Osteocyte (in vitro differentiated cells): Measurements from ENCODE around the gene COL6A1. TPM values are rescaled to one million over a fixed set of nuclear protein-coding genes. Genes with fewer than 3 reads are reported as not detected.

Source experiments
- DNase-seq: peaks from one replicate; pipeline ENCODE4 v3.0.0; 2021; ENCODE audit warnings: mixed read lengths; ENCODE audit not compliant: unreplicated experiment; ENCODE audit errors: extremely low spot score
- H3K27ac Mint-ChIP-seq: one replicate; pipeline ENCODE4 v1.8.0; 2021; ENCODE audit warnings: mild to moderate bottlenecking, mixed read lengths; ENCODE audit not compliant: unreplicated experiment
- H3K27me3 Mint-ChIP-seq: one replicate; pipeline ENCODE4 v1.8.0; 2021; ENCODE audit warnings: mixed read lengths; ENCODE audit not compliant: unreplicated experiment
- H3K36me3 Mint-ChIP-seq: one replicate; pipeline ENCODE4 v1.8.0; 2021; ENCODE audit warnings: mixed read lengths; ENCODE audit not compliant: unreplicated experiment
- H3K4me1 Mint-ChIP-seq: one replicate; pipeline ENCODE4 v1.8.0; 2021; ENCODE audit warnings: mixed read lengths; ENCODE audit not compliant: unreplicated experiment
- H3K4me3 Mint-ChIP-seq: one replicate; pipeline ENCODE4 v1.8.0; 2021; ENCODE audit warnings: mild to moderate bottlenecking, moderate library complexity, mixed read lengths; ENCODE audit not compliant: unreplicated experiment
- H3K9me3 Mint-ChIP-seq: one replicate; pipeline ENCODE4 v1.8.0; 2021; ENCODE audit warnings: mixed read lengths; ENCODE audit not compliant: unreplicated experiment
- CTCF ChIP-seq: fragments of 200-600 bp; sonication (generic); IDR thresholded peaks from 2 replicates; pipeline ENCODE4 v1.5.0; 2021; ENCODE audit warnings: antibody characterized with exemption, mild to moderate bottlenecking, moderate library complexity
- total RNA-seq: library from RNA; stranded (reverse); gene quantifications from 2 replicates; pipeline ENCODE4 v1.2.1, GENCODE V29; 2021

The COL6A1 gene
- total RNA-seq, 1 donor from 2014 or later: 1,503 TPM

GRCh38 chr21:46011267-46011967 lies 29.8 kb downstream of the COL6A1 start:
- H3K36me3 Mint-ChIP-seq: no peaks in the 10 kb centered on the region
- no peaks in the 10 kb centered on the region for H3K4me1 Mint-ChIP-seq
- H3K27ac Mint-ChIP-seq: no peak overlapping the region
- H3K4me3 Mint-ChIP-seq: no peak overlapping the region
- DNase-seq: peak; percentile 76
- TF ChIP-seq CTCF: no peak
- peaks cover 11% of the 10 kb centered on the region for H3K27me3 Mint-ChIP-seq
- peaks cover 3% of the 10 kb centered on the region for H3K9me3 Mint-ChIP-seq

GRCh38 chr21:46012154-46012553 lies 30.6 kb downstream of the COL6A1 start:
- H3K27ac Mint-ChIP-seq: no peak overlapping the region
- no peaks in the 10 kb centered on the region for H3K36me3 Mint-ChIP-seq
- H3K9me3 Mint-ChIP-seq: peaks cover 8% of the 10 kb centered on the region
- DNase-seq: no peak
- no peaks in the 10 kb centered on the region for H3K4me1 Mint-ChIP-seq
- no peak for TF ChIP-seq CTCF
- no peak overlapping the region for H3K4me3 Mint-ChIP-seq
- peaks cover 16% of the 10 kb centered on the region for H3K27me3 Mint-ChIP-seq

GRCh38 chr21:46014828-46015227 lies 33.3 kb downstream of the COL6A1 start:
- H3K36me3 Mint-ChIP-seq: no peaks in the 10 kb centered on the region
- H3K4me1 Mint-ChIP-seq: no peaks in the 10 kb centered on the region
- no peak for DNase-seq
- H3K9me3 Mint-ChIP-seq: peaks cover 8% of the 10 kb centered on the region
- peaks cover 16% of the 10 kb centered on the region for H3K27me3 Mint-ChIP-seq
- no peak overlapping the region for H3K4me3 Mint-ChIP-seq
- TF ChIP-seq CTCF: no peak
- no peak overlapping the region for H3K27ac Mint-ChIP-seq

- Mint-ChIP-seq H3K4me1 (peaks cover 4% of the 10 kb centered on the region), H3K27me3 (peaks cover 16% of the 10 kb centered on the region), H3K36me3 (no peaks in the 10 kb centered on the region), H3K9me3 (peaks cover 8% of the 10 kb centered on the region), H3K4me3 (no peak overlapping the region), H3K27ac (no peak overlapping the region)
- TF ChIP-seq CTCF: no peak
- DNase-seq: peak; percentile 23
These were observed 35.6 kb downstream of the COL6A1 start for GRCh38 chr21:46017148-46017547.

- H3K4me1 Mint-ChIP-seq: peaks cover 4% of the 10 kb centered on the region
- peaks cover 8% of the 10 kb centered on the region for H3K9me3 Mint-ChIP-seq
- TF ChIP-seq CTCF: no peak
- no peak overlapping the region for H3K4me3 Mint-ChIP-seq
- no peak overlapping the region for H3K27ac Mint-ChIP-seq
- DNase-seq: peak; percentile 27
- no peaks in the 10 kb centered on the region for H3K36me3 Mint-ChIP-seq
- peaks cover 16% of the 10 kb centered on the region for H3K27me3 Mint-ChIP-seq
These were observed 36.1 kb downstream of the COL6A1 start for GRCh38 chr21:46017695-46018094.
